Left ventricle myocardium inferior (tissue), 1 donor: Measurements from ENCODE around the gene HDAC8. TPM values are rescaled to one million over a fixed set of nuclear protein-coding genes. Genes with fewer than 3 reads are reported as not detected.
A peak's percentile ranks its signal among the peaks of the same experiment; 100 is the strongest.

Source experiments
- DNase-seq: peaks from one replicate; pipeline ENCODE4 v3.0.0-alpha.2; 2020
- H3K27ac ChIP-seq: fragments of 200-600 bp; replicated peaks from 2 replicates; pipeline ENCODE4 v1.8.0; 2021
- H3K27me3 ChIP-seq: fragments of 200-600 bp; 2 replicates; pipeline ENCODE4 v1.8.0; 2021; ENCODE audit warnings: low read depth
- H3K36me3 ChIP-seq: fragments of 200-600 bp; 2 replicates; pipeline ENCODE4 v1.8.0; 2021
- H3K4me1 ChIP-seq: fragments of 200-600 bp; 2 replicates; pipeline ENCODE4 v1.8.0; 2021
- H3K4me3 ChIP-seq: fragments of 200-600 bp; 2 replicates; pipeline ENCODE4 v1.8.0; 2021; ENCODE audit warnings: mild to moderate bottlenecking, moderate library complexity
- H3K9me3 ChIP-seq: fragments of 200-600 bp; replicated peaks from 2 replicates; pipeline ENCODE4 v1.8.0; 2021
- CTCF ChIP-seq: fragments of 200-600 bp; IDR thresholded peaks from 2 replicates; pipeline ENCODE4 v1.8.0; 2021; ENCODE audit warnings: antibody characterized with exemption, mild to moderate bottlenecking, borderline replicate concordance
- intact Hi-C: fragments of 100-400 bp; cut with micrococcal nuclease; formaldehyde crosslinking; loops from one replicate; pipeline ENCODE4 v1.11.0; 2022
- total RNA-seq: library from RNA; stranded (reverse); fragmentation: NEBNext Ultra II Directional; extraction: Animal tissue kit (Norgen Biotek cat#: 25700); gene quantifications from one replicate; pipeline ENCODE4 v1.2.1, GENCODE V29; 2021
- donor health status: DM: no; HTN: yes; CAD: no; lungs with severe emphysema.

HDAC8 gene
- total RNA-seq, 1 donor from 2014 or later = 19.3 TPM

GRCh38 chrX:72360326-72360725, 212.3 kb downstream of the HDAC8 start:
- Histone ChIP-seq H3K4me3 (no peak overlapping the region), H3K9me3 (no peaks in the 10 kb centered on the region), H3K27me3 (no peaks in the 10 kb centered on the region), H3K4me1 (no peaks in the 10 kb centered on the region), H3K27ac (no peak overlapping the region), H3K36me3 (no peaks in the 10 kb centered on the region)
- no peak for DNase-seq
- TF ChIP-seq CTCF = no peak
- intact Hi-C loops = no loop called here

GRCh38 chrX:72358313-72358712, 214.3 kb downstream of the HDAC8 start:
- Histone ChIP-seq H3K4me1 (no peaks in the 10 kb centered on the region), H3K9me3 (no peaks in the 10 kb centered on the region), H3K27ac (no peak overlapping the region), H3K4me3 (no peak overlapping the region), H3K27me3 (no peaks in the 10 kb centered on the region), H3K36me3 (no peaks in the 10 kb centered on the region)
- intact Hi-C loops = no loop called here
- DNase-seq = no peak
- no peak for TF ChIP-seq CTCF

- DNase-seq = no peak
- Histone ChIP-seq H3K27ac (no peak overlapping the region), H3K4me1 (no peaks in the 10 kb centered on the region), H3K9me3 (no peaks in the 10 kb centered on the region), H3K27me3 (no peaks in the 10 kb centered on the region), H3K4me3 (no peak overlapping the region), H3K36me3 (peaks cover 2% of the 10 kb centered on the region)
- TF ChIP-seq CTCF = no peak
- intact Hi-C loops = no loop called here
These were observed 219.9 kb downstream of the HDAC8 start for GRCh38 chrX:72352786-72353185.

- peaks cover 2% of the 10 kb centered on the region for H3K36me3 ChIP-seq
- peak overlapping the region; percentile 16 for H3K27ac ChIP-seq
- no peak overlapping the region for H3K4me3 ChIP-seq
- intact Hi-C loops = no loop called here
- no peaks in the 10 kb centered on the region for H3K9me3 ChIP-seq
- no peaks in the 10 kb centered on the region for H3K4me1 ChIP-seq
- peak; percentile 13 for DNase-seq
- TF ChIP-seq CTCF = no peak
- H3K27me3 ChIP-seq = no peaks in the 10 kb centered on the region
These were observed 220.9 kb downstream of the HDAC8 start for GRCh38 chrX:72351606-72352334.

GRCh38 chrX:72349190-72349589, 223.5 kb downstream of the HDAC8 start:
- H3K9me3 ChIP-seq = no peaks in the 10 kb centered on the region
- no peak for DNase-seq
- intact Hi-C loops = no loop called here
- no peak overlapping the region for H3K4me3 ChIP-seq
- H3K27me3 ChIP-seq = no peaks in the 10 kb centered on the region
- no peaks in the 10 kb centered on the region for H3K4me1 ChIP-seq
- H3K27ac ChIP-seq = no peak overlapping the region
- no peak for TF ChIP-seq CTCF
- H3K36me3 ChIP-seq = peaks cover 2% of the 10 kb centered on the region
